IPS-18a (cell line): ENCODE results near the gene CTBP2.

ENCODE experiments used
- H3K27ac ChIP-seq: one replicate; pipeline ENCODE4 v1.5.1; 2013; ENCODE audit warnings: low read length
- H3K27me3 ChIP-seq: one replicate; pipeline ENCODE4 v1.6.1; 2013; ENCODE audit warnings: mild to moderate bottlenecking, low read length; ENCODE audit not compliant: control insufficient read depth, insufficient read depth
- H3K36me3 ChIP-seq: one replicate; pipeline ENCODE4 v1.6.1; 2013; ENCODE audit warnings: low read depth, low read length; ENCODE audit not compliant: control insufficient read depth
- H3K4me1 ChIP-seq: one replicate; pipeline ENCODE4 v1.6.1; 2013; ENCODE audit warnings: low read depth, low read length; ENCODE audit not compliant: control insufficient read depth
- H3K4me3 ChIP-seq: one replicate; pipeline ENCODE4 v1.5.1; 2013; ENCODE audit warnings: low read length
- H3K9ac ChIP-seq: one replicate; pipeline ENCODE4 v1.6.1; 2013; ENCODE audit warnings: mild to moderate bottlenecking, low read length, moderate library complexity
- H3K9me3 ChIP-seq: one replicate; pipeline ENCODE4 v1.6.1; 2013; ENCODE audit warnings: low read depth, low read length; ENCODE audit not compliant: control insufficient read depth

The CTBP2 gene

DNA sequence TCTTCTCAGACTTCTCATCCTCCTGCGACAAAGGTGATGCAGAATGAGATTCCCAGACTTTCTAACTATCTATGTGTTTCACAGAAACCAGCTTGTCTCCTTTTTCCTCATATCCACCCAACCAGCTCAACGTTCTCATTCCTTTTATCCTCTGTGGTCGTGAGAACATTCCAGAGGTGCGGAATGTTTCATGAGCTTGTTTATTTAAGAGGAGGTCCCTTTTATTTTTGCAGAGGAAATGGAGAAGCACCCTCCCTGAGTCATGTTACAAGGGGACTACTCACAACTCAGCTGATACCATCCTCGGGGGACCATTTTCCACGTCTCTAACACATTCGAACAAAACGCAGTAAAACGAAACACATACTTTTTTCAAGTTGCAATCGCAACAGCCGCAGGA, 125.2 kb downstream of the CTBP2 start:
- Histone ChIP-seq H3K27ac (no peak overlapping the region), H3K4me1 (peaks cover 23% of the 10 kb centered on the region), H3K27me3 (no peaks in the 10 kb centered on the region), H3K36me3 (peaks cover 22% of the 10 kb centered on the region), H3K4me3 (no peak overlapping the region), H3K9me3 (no peaks in the 10 kb centered on the region), H3K9ac (no peak overlapping the region)

DNA sequence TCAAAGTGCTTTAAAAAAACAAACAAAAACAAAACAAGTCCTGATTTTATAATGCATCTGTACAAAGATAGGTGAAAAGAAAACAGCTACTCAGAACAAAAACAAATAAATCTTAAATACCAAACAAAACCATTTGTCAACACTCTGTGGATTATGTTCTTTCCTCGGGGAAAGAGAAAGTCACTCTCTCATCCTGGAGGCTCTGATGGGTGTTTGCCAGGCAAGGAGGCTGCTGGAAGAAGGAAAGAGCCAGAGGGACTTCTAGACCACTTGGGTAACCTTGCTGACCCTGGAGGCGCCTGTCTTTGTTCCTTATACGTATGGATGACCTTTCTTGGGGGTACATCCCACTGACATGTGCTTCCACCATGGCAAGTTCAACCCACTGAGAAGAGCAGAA, 125.7 kb downstream of the CTBP2 start:
- peaks cover 22% of the 10 kb centered on the region for H3K36me3 ChIP-seq

DNA sequence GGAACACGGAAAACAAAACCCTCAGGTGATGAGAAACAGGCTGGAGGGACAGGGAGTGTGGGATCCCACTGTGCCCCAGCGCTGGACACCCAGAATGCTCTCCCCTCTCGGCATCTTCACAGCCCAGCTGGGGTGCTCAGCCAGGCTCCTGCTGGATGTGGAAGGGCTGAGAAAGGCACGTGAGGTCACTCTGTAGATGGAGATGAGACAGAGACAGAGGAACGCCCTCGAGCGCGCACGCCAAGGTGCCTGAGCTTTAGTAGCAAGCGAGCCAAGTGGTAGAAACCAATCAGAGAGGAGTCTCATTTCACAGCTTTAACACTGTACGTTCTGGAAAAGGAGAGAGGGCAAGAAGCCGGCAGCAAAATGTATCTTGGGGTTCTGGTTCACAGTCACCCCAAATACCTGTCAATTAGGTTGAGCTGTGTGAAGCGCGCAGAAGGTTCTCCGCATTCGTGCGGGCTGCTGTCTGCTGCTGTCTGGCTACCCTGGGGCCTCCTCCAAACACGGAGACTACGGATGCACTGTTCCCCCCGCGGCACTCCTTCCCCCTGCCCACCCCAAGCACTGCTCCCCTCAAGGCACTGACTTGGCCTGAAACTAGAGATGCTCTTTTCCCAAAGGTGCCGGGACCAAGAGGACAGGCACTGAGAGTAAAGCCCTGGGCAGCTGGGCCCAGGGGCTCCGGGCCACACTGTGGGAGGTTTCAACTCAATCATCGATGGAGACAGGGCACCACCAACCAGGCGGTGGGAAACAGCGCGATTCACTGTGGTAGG, 127.0 kb downstream of the CTBP2 start:
- H3K4me3 ChIP-seq = no peak overlapping the region
- peaks cover 22% of the 10 kb centered on the region for H3K36me3 ChIP-seq
- no peaks in the 10 kb centered on the region for H3K9me3 ChIP-seq
- H3K27ac ChIP-seq = no peak overlapping the region
- no peaks in the 10 kb centered on the region for H3K27me3 ChIP-seq
- H3K9ac ChIP-seq = no peak overlapping the region
- peaks cover 15% of the 10 kb centered on the region for H3K4me1 ChIP-seq

More for the DNA sequence above, 125.7 kb downstream of the CTBP2 start:
- Histone ChIP-seq H3K9me3 (no peaks in the 10 kb centered on the region), H3K4me3 (no peak overlapping the region), H3K4me1 (peaks cover 21% of the 10 kb centered on the region), H3K27me3 (no peaks in the 10 kb centered on the region), H3K9ac (no peak overlapping the region), H3K27ac (no peak overlapping the region)

DNA sequence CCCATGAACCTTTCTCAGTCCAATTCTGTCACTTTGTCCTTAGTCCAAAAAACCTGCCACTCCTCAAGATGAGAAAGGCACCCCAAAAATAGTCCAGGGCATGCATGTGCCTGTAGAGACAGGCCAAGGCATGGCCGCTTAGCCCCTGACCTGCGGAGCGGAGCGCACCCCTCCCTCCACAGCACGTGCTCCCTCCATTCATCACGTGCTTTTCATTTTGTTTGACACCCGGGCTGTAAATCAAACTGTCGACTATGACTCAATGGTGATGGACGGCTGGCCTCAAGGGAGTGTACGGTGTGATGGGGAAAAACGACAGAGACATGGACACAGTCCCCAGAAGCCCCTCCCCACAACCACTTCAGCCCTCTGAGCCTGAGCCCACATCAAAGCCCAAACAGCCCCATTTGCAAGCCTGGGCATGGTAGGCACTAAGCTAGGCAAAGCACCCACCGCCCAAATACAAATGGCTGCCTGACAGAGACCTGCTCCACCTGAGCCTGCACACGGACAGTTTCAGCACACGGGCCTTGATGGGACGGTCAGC, 127.8 kb downstream of the CTBP2 start:
- Histone ChIP-seq H3K27me3 (no peaks in the 10 kb centered on the region), H3K9ac (no peak overlapping the region), H3K4me1 (peaks cover 11% of the 10 kb centered on the region), H3K9me3 (no peaks in the 10 kb centered on the region), H3K36me3 (peaks cover 24% of the 10 kb centered on the region), H3K4me3 (no peak overlapping the region), H3K27ac (no peak overlapping the region)

DNA sequence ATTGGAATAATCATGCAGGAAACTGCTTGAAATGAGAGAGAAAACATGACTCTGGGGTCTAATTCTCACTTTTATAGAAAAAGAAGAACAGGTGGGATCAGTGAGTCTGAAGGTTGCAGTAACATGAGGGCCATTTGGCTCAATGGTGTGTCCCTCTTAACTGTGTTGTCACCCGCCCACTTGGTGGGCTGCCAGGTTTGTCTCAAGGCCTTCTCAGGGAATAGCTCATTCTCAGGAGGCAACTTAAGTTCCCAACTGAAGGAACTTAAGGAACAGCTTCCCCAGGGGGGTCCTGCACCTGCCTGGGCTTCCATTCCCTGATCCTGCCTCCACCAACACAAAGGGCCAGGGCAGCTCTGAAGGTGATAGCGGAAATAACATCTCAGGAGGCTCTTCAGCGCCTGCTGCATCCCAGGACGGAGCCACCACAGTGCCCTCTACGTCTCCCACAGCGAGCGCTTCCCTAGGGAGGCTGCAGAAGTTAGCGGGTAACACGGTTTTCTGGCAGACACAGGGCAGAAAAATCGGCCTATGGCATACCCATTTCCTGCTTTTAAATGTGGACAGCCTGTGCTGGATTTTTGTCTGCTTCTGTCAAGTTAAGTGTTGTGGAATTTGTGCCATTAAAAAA, 129.7 kb downstream of the CTBP2 start:
- H3K27ac ChIP-seq = no peak overlapping the region
- no peaks in the 10 kb centered on the region for H3K9me3 ChIP-seq
- peaks cover 3% of the 10 kb centered on the region for H3K4me1 ChIP-seq
- no peak overlapping the region for H3K4me3 ChIP-seq
- H3K36me3 ChIP-seq = peaks cover 9% of the 10 kb centered on the region
- no peak overlapping the region for H3K9ac ChIP-seq
- H3K27me3 ChIP-seq = no peaks in the 10 kb centered on the region

DNA sequence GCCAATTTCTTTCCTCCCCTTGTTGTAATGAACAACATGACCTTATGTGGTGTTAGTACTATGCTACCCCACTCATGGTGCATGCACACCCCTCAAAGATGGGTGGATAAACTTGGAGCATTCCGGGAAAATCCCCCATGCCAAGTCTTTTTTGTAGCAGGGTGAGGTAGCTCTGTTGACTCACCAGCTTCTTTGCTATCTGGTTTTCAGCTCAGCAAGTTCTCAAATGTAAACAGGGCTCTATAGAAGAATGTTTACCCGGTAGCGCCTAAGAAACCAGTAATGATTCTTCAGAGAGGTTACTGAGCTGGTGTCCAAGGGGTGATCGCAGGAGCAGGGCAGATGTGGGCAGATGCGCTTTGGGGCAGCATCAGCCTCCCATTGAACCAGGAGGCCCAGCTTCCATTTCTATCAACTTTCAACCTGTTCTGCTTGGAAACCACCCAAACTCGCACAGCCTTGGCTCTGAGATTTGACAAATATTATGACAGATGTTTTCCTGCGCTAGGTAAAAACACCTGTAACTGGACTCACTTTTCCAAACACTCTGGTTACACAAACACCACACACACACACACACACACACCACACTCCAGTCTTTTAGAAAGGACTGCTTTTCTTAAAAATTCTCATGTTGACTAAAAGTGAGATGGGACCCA, 130.7 kb downstream of the CTBP2 start:
- Histone ChIP-seq H3K4me3 (no peak overlapping the region), H3K9ac (no peak overlapping the region), H3K4me1 (peaks cover 3% of the 10 kb centered on the region), H3K9me3 (no peaks in the 10 kb centered on the region), H3K27ac (no peak overlapping the region), H3K27me3 (no peaks in the 10 kb centered on the region), H3K36me3 (peaks cover 4% of the 10 kb centered on the region)

DNA sequence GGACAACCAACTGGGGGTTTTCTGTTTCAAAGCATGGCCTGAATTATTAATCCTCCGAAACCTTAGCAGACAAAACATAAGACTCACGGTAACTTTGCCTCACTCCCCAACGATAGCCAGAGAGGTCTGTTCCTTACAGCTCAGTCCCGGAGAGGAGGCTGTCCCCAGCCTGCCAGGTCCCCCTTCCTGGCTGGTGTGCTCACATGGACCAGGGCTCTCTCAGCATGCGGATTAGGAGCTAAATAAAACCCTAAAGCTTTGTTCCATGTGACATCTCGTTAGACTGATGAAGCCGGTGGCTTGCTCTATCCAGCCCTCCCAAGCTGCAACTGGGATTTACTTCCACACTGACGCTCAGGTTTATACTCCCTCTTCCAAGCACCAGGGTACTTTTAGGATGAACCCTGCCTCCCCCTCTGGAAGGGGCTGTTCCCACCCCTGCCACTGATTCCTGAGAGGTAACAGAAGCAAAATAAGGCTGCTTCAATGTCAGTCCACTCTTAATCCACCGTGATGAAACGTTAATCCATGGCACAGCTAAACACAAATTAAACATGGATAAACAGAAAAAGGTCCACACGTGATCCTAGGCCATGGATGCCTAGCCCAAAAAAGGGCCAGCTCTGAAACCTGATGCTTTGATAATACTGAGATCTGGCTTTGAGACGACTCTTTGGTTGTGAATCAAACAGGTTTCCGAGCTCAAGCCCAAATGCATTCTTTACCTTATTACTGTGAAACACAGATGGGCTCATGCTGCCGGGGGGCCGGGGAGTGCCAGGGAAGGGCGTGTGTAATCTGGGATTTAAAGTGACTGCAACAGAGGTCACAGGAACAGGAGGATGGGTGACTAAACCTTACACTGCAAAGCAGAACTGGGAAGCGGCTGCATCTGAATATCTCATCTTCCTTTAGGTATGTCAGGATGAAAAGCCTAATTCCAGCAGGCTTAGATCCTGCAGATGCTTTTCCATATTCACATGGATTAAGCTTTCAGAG, 132.2 kb downstream of the CTBP2 start:
- H3K4me1 ChIP-seq = peaks cover 3% of the 10 kb centered on the region
- peaks cover 12% of the 10 kb centered on the region for H3K36me3 ChIP-seq
- H3K27me3 ChIP-seq = no peaks in the 10 kb centered on the region
- H3K4me3 ChIP-seq = no peak overlapping the region
- no peak overlapping the region for H3K27ac ChIP-seq
- H3K9me3 ChIP-seq = no peaks in the 10 kb centered on the region
- no peak overlapping the region for H3K9ac ChIP-seq

DNA sequence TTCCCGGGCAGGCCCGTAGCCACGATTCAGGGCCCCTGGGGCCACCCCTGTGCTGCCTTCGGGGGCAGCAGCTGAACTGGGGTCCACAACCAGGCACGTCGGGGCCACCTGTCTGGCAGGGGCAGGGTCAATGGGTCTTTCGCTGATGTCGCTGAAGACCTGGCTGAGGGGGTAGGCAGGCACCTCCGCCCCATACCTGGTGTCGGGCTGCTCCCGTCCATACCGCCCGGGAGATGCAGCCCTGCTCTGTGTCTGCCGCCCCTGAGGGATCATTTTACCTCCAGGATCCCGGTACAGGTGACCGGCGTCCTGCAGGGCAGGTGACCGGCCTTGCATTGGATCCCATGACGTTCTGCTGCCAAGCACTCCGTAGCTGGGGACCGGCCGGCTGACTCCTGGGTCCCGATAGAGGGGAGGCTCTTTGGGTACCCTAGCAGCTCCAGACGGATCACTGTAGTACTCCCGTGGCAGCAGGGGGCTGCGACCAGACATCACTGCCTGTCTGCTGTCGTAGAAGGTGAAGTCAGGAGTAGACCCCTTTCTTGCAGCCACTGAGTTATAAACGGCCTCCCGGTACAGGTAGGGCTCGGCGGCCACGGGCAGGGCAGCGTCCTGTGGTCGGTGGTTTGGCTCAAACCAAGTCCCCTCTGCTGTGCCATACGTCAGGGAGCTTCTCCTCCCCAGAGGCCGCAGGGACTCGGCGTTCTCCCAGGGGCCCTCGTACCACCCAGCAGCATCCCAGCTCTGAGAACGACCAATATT, 133.2 kb downstream of the CTBP2 start:
- Histone ChIP-seq H3K9ac (no peak overlapping the region), H3K4me3 (no peak overlapping the region), H3K9me3 (no peaks in the 10 kb centered on the region), H3K27ac (no peak overlapping the region), H3K4me1 (peaks cover 3% of the 10 kb centered on the region), H3K27me3 (no peaks in the 10 kb centered on the region), H3K36me3 (peaks cover 19% of the 10 kb centered on the region)

DNA sequence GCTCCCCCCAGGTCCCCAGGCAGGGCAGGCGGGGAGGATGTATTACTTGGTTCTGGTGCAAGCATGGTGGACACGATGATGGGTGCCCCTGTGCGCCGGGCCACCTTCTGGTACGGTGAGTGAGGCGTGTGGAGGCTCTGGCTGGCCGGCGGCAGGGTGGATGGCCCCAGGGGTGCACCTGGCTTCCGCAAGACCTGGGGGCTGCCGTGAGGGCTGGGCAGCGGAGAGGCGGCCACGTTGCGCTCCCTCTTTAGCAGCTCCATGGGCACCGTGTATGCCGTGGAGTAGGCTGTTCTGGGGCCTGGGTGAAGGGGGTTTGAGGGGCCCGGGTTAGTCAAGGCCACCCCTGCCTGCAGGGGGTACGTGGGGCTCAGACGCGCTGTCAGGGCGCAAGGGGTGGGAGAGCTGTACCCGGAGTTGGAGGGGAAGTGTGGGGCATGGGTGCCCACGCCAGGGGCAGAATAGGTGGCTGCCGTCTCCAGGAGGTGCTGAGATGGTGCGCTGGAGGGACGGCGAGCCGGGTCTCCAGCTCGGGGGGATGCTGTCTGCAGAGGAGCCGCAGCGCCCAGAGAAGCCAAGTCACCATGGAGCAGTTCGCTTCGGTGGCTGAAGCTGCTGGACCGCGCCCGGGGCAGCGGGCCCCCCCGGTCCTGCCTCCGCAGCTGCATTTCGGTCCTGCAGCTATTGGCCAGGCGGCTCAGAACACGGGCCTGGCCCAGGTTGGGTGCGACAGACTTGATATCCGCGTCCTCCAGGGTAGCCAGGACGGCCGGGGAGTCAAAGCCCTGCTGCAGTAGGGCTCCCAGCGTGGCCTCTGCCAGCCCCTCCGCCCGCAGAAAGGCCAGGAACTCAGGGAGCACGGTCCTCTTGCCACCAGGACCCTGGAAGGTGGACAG, 134.1 kb downstream of the CTBP2 start:
- H3K27ac ChIP-seq = no peak overlapping the region
- no peaks in the 10 kb centered on the region for H3K9me3 ChIP-seq
- no peak overlapping the region for H3K9ac ChIP-seq

DNA sequence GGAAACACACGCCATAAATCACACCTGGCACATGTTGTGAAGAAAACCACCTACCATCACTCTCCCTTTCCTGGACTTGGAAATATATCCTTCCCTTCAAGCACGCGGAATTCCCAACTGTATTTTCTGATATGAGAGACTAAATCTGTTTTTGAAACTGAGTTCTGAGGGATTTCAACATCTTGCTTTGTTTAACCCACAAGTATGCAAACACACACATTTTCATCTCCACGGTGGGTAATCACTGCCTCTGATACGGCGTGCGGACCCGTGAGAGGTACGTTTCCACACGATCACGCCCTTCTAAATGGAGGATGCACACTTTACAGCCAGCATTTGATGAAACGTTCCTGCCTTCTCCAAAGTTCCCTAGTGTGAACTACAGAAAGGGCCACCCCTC, 135.0 kb downstream of the CTBP2 start:
- Histone ChIP-seq H3K27ac (no peak overlapping the region), H3K9ac (no peak overlapping the region), H3K27me3 (no peaks in the 10 kb centered on the region), H3K4me3 (no peak overlapping the region), H3K4me1 (peaks cover 3% of the 10 kb centered on the region), H3K9me3 (no peaks in the 10 kb centered on the region), H3K36me3 (peaks cover 22% of the 10 kb centered on the region)

More for the DNA sequence above, 134.1 kb downstream of the CTBP2 start:
- Histone ChIP-seq H3K36me3 (peaks cover 22% of the 10 kb centered on the region), H3K4me1 (peaks cover 3% of the 10 kb centered on the region), H3K4me3 (no peak overlapping the region), H3K27me3 (no peaks in the 10 kb centered on the region)
